HUDEP-2 (cell line): Measurements from ENCODE around the gene AKR1D1.

Source experiments
- DNase-seq, 76 experiments: peaks; one replicate each; lab custom pipeline; 2025; ENCODE audit not compliant: unreplicated experiment in 76 of 76; lab: John Stamatoyannopoulos, UW

AKR1D1 gene

DNA sequence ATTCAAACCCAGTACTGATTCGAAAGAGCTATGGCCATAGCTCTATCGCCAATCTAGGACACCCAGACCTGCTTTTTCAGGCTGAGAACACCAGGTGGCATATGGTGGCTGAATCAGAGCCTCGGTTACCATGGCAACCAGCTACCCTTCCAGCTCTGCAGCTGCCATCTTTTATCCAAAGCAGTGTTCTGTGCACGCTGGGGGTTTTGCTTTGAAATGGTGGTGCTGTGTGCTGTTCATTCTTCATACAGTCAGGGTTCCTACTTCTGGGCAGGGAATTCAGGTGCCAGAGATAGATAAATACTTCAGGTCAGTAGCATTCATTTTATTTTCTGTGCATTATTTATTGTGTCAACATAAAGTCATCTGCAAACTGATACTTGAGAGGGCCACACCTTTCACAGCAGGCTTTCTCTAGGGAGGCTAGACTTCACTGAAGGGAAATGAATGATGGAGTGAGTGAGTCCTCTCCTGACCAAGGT is 85.4 kb downstream of the AKR1D1 start:
- peak in 71 of 76 experiments; percentile 4 to 89 (median 61) for DNase-seq

DNA sequence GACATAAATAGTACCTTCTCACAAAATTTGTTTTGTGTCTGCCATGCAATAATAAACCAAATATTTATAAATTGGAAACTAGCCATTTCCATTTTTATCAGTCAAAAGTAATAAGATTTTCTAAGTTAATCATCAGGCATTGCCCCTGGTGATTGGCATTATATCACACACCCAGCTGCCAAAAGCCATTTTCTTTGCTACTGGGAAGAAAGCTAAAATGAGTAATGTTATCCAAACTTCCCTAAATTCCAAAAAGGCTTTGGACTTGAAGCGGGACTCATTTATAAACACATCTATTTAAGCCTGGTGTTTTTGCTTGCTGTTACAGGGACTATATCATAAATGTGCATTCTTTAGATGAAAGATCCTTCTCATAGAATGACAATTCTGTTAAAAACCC is 86.0 kb downstream of the AKR1D1 start:
- no peak for DNase-seq

DNA sequence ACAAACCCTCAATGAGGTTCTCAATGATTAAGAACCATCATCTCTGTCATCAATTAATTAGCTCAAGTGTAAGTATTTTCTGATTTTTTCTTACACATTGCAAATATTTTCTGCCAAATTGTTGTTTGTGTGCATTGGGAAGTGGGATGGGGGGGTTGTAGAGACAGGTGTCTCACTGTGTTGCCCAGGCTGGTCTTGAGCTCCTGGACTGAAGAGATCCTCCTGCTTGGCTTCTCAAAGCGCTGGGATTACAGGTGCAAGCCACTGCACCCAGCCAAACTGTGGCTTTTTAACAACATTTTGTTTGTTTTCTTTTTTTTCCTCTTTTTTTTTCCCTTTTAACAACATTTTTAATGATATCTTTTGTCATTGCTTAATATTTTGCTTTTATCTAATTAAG is 87.5 kb downstream of the AKR1D1 start:
- DNase-seq, result no peak

DNA sequence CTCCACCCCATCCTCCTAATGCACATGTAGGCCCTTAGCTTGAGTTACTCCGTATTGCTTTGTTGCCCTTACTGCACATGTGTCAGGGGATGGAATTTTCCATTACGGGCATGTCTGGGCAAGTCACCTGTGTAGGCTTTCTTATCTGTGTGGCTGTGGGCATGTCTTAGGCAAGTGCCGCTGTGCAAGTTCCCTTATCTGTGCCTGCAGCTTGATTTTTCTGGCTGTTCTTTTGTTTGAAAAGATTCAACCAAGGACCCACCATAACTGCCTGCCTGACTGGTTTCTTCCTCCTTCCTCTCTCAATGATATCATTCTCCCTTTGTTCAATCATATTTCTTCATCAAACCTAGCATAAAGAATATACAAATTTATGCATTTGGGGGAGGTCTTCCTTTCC is 88.5 kb downstream of the AKR1D1 start:
- peak in 5 of 76 experiments; percentile 1 to 25 (median 3) for DNase-seq

DNA sequence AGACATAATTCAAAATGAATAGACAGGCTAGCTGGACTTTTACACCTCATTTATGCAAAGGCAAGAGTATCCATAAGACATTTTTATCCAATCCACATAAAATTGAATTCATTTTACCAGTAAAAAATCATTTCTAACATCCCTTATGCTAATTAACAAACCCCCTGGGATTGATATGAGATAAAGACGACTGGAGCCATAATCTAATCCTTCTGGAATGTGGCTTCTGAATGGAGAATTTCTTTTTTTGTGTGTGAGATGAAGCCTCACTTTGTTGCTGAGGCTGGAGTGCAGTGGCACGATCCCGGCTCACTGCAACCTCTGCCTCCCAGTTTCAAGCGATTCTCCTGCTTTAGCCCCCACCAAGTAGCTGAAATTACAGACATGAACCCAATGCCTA is 90.4 kb downstream of the AKR1D1 start:
- no peak for DNase-seq

DNA sequence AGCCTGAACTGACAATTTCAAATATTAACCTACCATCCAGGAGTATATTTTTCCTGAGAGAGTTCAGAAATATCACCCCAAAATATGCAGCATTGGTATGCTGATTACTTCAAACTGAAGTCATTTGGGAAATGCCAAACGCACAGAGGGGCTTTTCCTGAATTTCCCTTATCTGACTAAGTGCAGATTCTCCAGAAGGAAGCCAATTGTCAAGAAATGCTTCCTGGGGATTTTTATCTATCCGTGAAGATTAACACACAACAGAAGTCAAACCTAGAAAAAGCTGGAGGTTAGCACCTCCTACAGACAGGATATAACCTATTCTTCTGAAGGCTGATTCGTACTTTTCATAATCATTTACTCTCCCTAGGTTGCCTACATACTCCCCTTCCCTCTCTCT is 91.0 kb downstream of the AKR1D1 start:
- DNase-seq, result no peak

DNA sequence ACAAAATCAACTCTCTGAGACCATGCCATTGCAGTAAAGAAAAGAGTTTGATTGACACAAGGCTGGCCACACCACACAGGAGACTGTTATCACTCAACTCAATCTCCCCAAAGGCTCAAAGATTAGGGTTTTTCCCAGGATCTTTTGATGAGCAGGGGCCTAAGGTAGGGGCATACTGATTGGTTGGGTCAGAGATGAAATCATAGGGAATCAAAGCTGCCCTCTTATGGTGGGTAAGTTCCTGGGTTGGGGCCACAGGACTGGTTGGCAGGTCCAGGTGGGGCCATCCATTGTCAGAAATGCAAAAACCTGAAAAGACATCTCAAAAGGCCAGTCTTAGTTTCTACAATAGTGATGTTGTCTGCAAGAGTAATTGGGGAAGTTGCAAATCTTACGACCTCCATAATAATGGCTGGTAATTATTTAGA is 91.6 kb downstream of the AKR1D1 start:
- DNase-seq, result no peak
